ENCODE data around the gene CASZ1.

DNA sequence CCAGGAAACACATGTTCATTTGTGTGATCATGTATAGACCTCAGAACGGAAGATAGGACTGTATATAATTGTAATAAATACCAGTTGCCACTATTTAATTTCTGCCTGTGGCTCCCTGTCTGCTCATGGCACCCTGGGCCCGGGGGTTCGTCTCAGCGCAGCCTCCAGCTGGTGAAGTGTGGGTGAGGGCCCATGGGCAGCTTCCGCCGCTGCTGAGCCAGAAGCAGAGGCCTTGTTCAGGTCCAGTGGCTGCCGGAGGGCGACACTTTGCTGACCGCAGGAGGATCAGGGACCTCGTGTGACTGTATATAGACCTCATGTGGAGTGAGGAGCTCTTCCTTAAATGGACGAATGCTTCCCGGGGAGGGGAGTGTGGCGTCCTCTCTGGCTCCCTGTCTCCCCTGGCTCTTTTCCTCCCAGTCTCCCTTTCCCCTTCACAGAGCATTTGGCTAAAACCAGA is 165.8 kb downstream of the CASZ1 start:
- TF ChIP-seq, protein P1, sequence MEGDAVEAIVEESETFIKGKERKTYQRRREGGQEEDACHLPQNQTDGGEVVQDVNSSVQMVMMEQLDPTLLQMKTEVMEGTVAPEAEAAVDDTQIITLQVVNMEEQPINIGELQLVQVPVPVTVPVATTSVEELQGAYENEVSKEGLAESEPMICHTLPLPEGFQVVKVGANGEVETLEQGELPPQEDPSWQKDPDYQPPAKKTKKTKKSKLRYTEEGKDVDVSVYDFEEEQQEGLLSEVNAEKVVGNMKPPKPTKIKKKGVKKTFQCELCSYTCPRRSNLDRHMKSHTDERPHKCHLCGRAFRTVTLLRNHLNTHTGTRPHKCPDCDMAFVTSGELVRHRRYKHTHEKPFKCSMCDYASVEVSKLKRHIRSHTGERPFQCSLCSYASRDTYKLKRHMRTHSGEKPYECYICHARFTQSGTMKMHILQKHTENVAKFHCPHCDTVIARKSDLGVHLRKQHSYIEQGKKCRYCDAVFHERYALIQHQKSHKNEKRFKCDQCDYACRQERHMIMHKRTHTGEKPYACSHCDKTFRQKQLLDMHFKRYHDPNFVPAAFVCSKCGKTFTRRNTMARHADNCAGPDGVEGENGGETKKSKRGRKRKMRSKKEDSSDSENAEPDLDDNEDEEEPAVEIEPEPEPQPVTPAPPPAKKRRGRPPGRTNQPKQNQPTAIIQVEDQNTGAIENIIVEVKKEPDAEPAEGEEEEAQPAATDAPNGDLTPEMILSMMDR (IDR thresholded peaks at IDR 0.05): no peak
- TF ChIP-seq POLR2AphosphoS5 (IDR thresholded peaks at IDR 0.05): no peak
